DND-41 (cell line): ENCODE measurements around the gene SYNE1.

Experiments used
- ATAC-seq: fragments of 200-7000 bp; cut with Tn5 transposase; 3 replicates; pipeline ENCODE4 v1.9.1; 2021; ENCODE audit warnings: low read depth; ENCODE audit not compliant: insufficient read depth
- DNase-seq: peaks from one replicate; pipeline ENCODE4 v3.0.0-alpha.2; 2020
- H2AFZ ChIP-seq: 2 replicates; pipeline ENCODE4 v1.6.0; 2012; ENCODE audit warnings: low read depth, low read length
- H3K27ac ChIP-seq: 2 replicates; pipeline ENCODE4 v1.5.1; 2012; ENCODE audit warnings: low read length, inconsistent platforms
- H3K27me3 ChIP-seq: fragments of 200-600 bp; sonication (generic); 2 replicates; pipeline ENCODE4 v1.6.0; 2012; ENCODE audit warnings: low read length, mild to moderate bottlenecking, inconsistent platforms; ENCODE audit not compliant: insufficient read depth, poor library complexity
- H3K36me3 ChIP-seq: 2 replicates; pipeline ENCODE4 v1.5.1; 2012; ENCODE audit warnings: low read length, inconsistent platforms; ENCODE audit not compliant: insufficient read depth
- H3K4me1 ChIP-seq: 2 replicates; pipeline ENCODE4 v1.5.1; 2012; ENCODE audit warnings: mild to moderate bottlenecking, low read length; ENCODE audit not compliant: insufficient read depth
- H3K4me2 ChIP-seq: 2 replicates; pipeline ENCODE4 v1.6.0; 2012; ENCODE audit warnings: mild to moderate bottlenecking, moderate library complexity, low read length, inconsistent platforms; ENCODE audit not compliant: insufficient read depth
- H3K4me3 ChIP-seq, 2 experiments: fragments of 200-600 bp in 1 of 2; shearing (Covaris generic) in 1 of 2; 2 replicates each; pipeline ENCODE4 v1.5.1; 2012 to 2016; ENCODE audit warnings: inconsistent platforms in 2 of 2, low read length in 2 of 2, mild to moderate bottlenecking in 2 of 2, low read depth in 1 of 2, moderate library complexity in 1 of 2
- H3K79me2 ChIP-seq: 2 replicates; pipeline ENCODE4 v1.6.0; 2012; ENCODE audit warnings: low read length, inconsistent platforms; ENCODE audit not compliant: insufficient read depth
- H3K9ac ChIP-seq: 2 replicates; pipeline ENCODE4 v1.6.0; 2012; ENCODE audit warnings: low read depth, mild to moderate bottlenecking, inconsistent platforms, low read length, moderate library complexity
- H3K9me3 ChIP-seq: 2 replicates; pipeline ENCODE4 v1.5.1; 2012; ENCODE audit warnings: low read length, moderate library complexity, mild to moderate bottlenecking, inconsistent platforms; ENCODE audit not compliant: insufficient read depth, severe bottlenecking
- H4K20me1 ChIP-seq: 2 replicates; pipeline ENCODE4 v1.6.0; 2012; ENCODE audit warnings: low read length; ENCODE audit not compliant: insufficient read depth
- EZH2 ChIP-seq: IDR thresholded peaks from 3 replicates; pipeline ENCODE4 v1.6.1; 2012; ENCODE audit warnings: borderline replicate concordance, low read depth, mild to moderate bottlenecking, moderate library complexity, low read length, inconsistent platforms; ENCODE audit not compliant: severe bottlenecking
- TF ChIP-seq, protein P1 (sequence below): IDR thresholded peaks from 2 replicates; pipeline ENCODE4 v1.5.1; 2012; ENCODE audit warnings: borderline replicate concordance, low read length, moderate library complexity, mild to moderate bottlenecking; ENCODE audit not compliant: poor library complexity, severe bottlenecking; ENCODE audit errors: extremely low read depth

Gene SYNE1

DNA sequence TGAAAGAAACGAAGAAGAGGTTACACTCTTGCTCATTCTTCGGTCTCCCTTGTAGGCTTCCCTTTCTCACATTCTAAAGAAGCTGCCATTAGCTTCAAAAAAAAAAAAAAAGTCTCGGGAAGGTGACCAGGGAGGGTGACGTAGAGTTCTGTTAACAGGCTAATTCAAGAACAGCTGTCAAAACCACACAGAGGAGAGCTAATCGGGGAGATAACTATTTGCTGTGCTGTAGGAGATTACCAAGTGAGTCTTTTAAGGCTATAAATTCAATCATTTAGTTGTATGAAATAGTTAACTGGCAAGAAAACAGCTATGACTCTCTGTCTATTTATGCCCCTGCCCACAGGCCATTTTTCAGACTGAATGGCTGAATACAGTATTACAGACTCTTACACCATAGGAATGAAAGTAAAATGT lies 256.8 kb downstream of the SYNE1 start:
- peaks cover 12% of the 10 kb centered on the region for H3K27me3 ChIP-seq
- no peak overlapping the region for H3K27ac ChIP-seq
- no peak overlapping the region for H2AFZ ChIP-seq
- H4K20me1 ChIP-seq, result no peaks in the 10 kb centered on the region; the same call in 1 of the 2 replicates
- H3K9me3 ChIP-seq, result no peaks in the 10 kb centered on the region
- H3K4me1 ChIP-seq, result no peaks in the 10 kb centered on the region
- no peak overlapping the region for H3K4me3 ChIP-seq
- ATAC-seq (no peak), DNase-seq (no peak)
- no peaks in the 10 kb centered on the region for H3K79me2 ChIP-seq
- no peaks in the 10 kb centered on the region for H3K36me3 ChIP-seq
- H3K4me2 ChIP-seq, result no peak overlapping the region
- TF ChIP-seq, protein P1, sequence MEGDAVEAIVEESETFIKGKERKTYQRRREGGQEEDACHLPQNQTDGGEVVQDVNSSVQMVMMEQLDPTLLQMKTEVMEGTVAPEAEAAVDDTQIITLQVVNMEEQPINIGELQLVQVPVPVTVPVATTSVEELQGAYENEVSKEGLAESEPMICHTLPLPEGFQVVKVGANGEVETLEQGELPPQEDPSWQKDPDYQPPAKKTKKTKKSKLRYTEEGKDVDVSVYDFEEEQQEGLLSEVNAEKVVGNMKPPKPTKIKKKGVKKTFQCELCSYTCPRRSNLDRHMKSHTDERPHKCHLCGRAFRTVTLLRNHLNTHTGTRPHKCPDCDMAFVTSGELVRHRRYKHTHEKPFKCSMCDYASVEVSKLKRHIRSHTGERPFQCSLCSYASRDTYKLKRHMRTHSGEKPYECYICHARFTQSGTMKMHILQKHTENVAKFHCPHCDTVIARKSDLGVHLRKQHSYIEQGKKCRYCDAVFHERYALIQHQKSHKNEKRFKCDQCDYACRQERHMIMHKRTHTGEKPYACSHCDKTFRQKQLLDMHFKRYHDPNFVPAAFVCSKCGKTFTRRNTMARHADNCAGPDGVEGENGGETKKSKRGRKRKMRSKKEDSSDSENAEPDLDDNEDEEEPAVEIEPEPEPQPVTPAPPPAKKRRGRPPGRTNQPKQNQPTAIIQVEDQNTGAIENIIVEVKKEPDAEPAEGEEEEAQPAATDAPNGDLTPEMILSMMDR, result no peak
- TF ChIP-seq EZH2, result no peak
- H3K9ac ChIP-seq, result no peak overlapping the region

DNA sequence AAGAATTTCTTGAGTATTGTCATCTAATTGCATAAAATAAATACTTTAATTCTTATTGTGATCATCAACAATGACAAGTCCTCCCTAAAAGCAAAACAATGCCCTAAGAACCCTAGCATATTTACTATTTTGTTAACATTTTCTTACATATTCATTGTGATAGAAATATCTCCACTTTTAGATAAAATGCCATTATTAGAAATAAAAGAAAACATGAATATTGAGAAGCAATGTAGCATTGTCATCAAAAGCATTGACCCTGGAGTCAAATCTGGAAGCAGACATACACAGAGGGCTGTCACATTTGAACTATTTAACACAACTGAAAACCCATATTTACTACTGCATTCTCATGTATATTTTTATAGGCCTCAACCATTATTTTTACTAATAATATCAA lies 257.7 kb downstream of the SYNE1 start:
- Histone ChIP-seq H3K27me3 (peaks cover 12% of the 10 kb centered on the region), H3K4me1 (no peaks in the 10 kb centered on the region), H3K27ac (no peak overlapping the region), H4K20me1 (no peaks in the 10 kb centered on the region; the same call in 1 of the 2 replicates), H3K36me3 (no peaks in the 10 kb centered on the region), H3K4me3 (no peak overlapping the region), H3K9ac (no peak overlapping the region), H3K79me2 (no peaks in the 10 kb centered on the region), H2AFZ (no peak overlapping the region), H3K9me3 (no peaks in the 10 kb centered on the region), H3K4me2 (no peak overlapping the region)
- no peak for TF ChIP-seq EZH2
- TF ChIP-seq, protein P1, result no peak
- ATAC-seq (no peak), DNase-seq (no peak)

DNA sequence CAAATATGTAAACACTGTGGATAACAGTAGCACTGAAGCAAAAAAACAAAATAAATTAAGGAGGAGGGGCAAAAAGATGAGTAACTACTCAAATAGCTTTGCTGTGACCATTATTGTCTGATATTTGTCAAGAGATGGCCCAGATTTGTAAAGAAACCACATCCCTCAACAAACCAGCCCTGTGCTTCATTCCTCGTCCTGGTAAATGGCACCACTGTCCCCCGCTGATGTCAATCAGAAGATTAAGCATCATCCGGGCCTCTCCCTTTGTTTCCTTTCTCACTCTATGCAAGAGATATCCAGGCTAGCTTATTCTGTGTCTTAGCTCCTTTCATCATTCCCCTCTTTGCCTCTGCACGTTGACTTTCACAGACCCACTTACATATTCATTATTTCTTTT lies 259.0 kb downstream of the SYNE1 start:
- Histone ChIP-seq H2AFZ (no peak overlapping the region), H3K4me2 (no peak overlapping the region), H3K27ac (no peak overlapping the region), H4K20me1 (no peaks in the 10 kb centered on the region; the same call in 1 of the 2 replicates), H3K27me3 (peaks cover 11% of the 10 kb centered on the region), H3K4me1 (no peaks in the 10 kb centered on the region), H3K4me3 (no peak overlapping the region), H3K9me3 (no peaks in the 10 kb centered on the region), H3K79me2 (no peaks in the 10 kb centered on the region), H3K9ac (no peak overlapping the region), H3K36me3 (no peaks in the 10 kb centered on the region)
- DNase-seq (no peak), ATAC-seq (no peak)
- no peak for TF ChIP-seq EZH2
- TF ChIP-seq, protein P1, result no peak

DNA sequence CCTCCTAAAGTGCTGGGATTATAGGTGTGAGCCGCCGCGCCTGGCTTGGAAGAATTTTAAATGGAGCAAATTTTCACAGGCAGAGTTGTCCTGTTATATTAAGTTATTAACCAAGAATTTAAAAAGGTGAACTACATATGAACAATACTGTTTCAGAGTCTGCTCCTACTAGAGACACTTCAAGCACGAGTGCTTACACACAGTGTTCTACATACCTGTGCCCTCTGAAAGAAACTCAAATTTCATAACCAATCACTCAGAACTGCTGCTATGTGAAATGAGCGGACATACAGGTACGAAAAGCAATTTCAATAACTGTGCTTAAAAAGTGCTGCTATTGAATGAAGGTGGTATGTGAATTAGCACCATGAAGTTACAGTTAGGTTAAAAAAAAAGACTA lies 262.0 kb downstream of the SYNE1 start:
- Histone ChIP-seq H3K79me2 (no peaks in the 10 kb centered on the region), H3K27ac (no peak overlapping the region), H3K9ac (no peak overlapping the region), H3K9me3 (no peaks in the 10 kb centered on the region), H4K20me1 (no peaks in the 10 kb centered on the region), H3K4me1 (no peaks in the 10 kb centered on the region), H3K36me3 (no peaks in the 10 kb centered on the region), H2AFZ (no peak overlapping the region), H3K4me3 (no peak overlapping the region), H3K4me2 (no peak overlapping the region), H3K27me3 (no peaks in the 10 kb centered on the region)
- ATAC-seq, result no peak
- DNase-seq, result no peak
- TF ChIP-seq, protein P1, result no peak
- no peak for TF ChIP-seq EZH2
